NB4 (cell line): ENCODE measurements around the gene KRTAP12-2.

ENCODE experiments used
- DNase-seq: peaks from one replicate; pipeline ENCODE4 v3.0.0; 2010; ENCODE audit warnings: low read depth
- H3K4me3 ChIP-seq: one replicate; pipeline ENCODE4 v1.5.1; 2011; ENCODE audit warnings: mild to moderate bottlenecking, low read depth, low read length, moderate library complexity
- CTCF ChIP-seq: IDR thresholded peaks from one replicate; pipeline ENCODE4 v1.5.1; 2012; ENCODE audit warnings: low read depth, low read length
- MAX ChIP-seq: IDR thresholded peaks from 2 replicates; pipeline ENCODE4 v1.6.1; 2011; ENCODE audit warnings: low read depth, low read length
- MYC ChIP-seq: IDR thresholded peaks from 2 replicates; pipeline ENCODE4 v1.6.1; 2011; ENCODE audit warnings: low read depth, low read length
- POLR2A ChIP-seq: IDR thresholded peaks from 2 replicates; pipeline ENCODE4 v1.6.1; 2011; ENCODE audit warnings: mild to moderate bottlenecking; ENCODE audit not compliant: insufficient read length; ENCODE audit errors: extremely low read depth

The KRTAP12-2 gene

GRCh38 chr21:44711327-44712202, 44.8 kb upstream of the KRTAP12-2 start, which contains the start of gene TSPEAR:
TSS of gene TSPEAR (minus strand) at chr21:44711572. CDS start at chr21:44711514, 58 bp downstream.
- no peak for DNase-seq
- TF ChIP-seq MYC (no peak), POLR2A (no peak), MAX (no peak), CTCF (no peak)
- no peak within 1 kb of the TSS for H3K4me3 ChIP-seq

- H3K4me3 ChIP-seq = no peak overlapping the region
- no peak for TF ChIP-seq CTCF
- TF ChIP-seq MYC = no peak
- no peak for TF ChIP-seq POLR2A
- TF ChIP-seq MAX = no peak
- no peak for DNase-seq
Observed at GRCh38 chr21:44710756-44711326, 44.1 kb upstream of the KRTAP12-2 start.

GRCh38 chr21:44710294-44710665, 43.6 kb upstream of the KRTAP12-2 start:
- DNase-seq = no peak
- no peak for TF ChIP-seq CTCF
- no peak for TF ChIP-seq POLR2A
- TF ChIP-seq MYC = no peak
- TF ChIP-seq MAX = no peak
- H3K4me3 ChIP-seq = no peak overlapping the region

- TF ChIP-seq CTCF (no peak), MYC (no peak), POLR2A (no peak), MAX (no peak)
- DNase-seq = no peak
- H3K4me3 ChIP-seq = no peak overlapping the region
Observed at GRCh38 chr21:44709426-44710293, 42.9 kb upstream of the KRTAP12-2 start.

- H3K4me3 ChIP-seq = no peak overlapping the region
- peak; percentile 41 for DNase-seq
- TF ChIP-seq MAX (no peak), POLR2A (no peak), CTCF (no peak), MYC (no peak)
Observed at GRCh38 chr21:44708866-44709425, 42.2 kb upstream of the KRTAP12-2 start.
